Measurements from ENCODE around the gene DCC.

- TF ChIP-seq CTCF (IDR thresholded peaks at IDR 0.05), result no peak
- no peak for TF ChIP-seq POLR2A (IDR thresholded peaks at IDR 0.05)
Observed at GRCh38 chr18:52319424-52319983, 20.5 kb upstream of the DCC start.
